WTC11 (cell line): ENCODE data around the gene ABHD4. TPM values are rescaled to one million over a fixed set of nuclear protein-coding genes. Genes with fewer than 3 reads are reported as not detected.
A peak's percentile ranks its signal among the peaks of the same experiment; 100 is the strongest.

Experiments
- ATAC-seq: fragments of 200-7000 bp; cut with Tn5 transposase; 2 replicates; pipeline ENCODE4 v1.10.0; 2021; ENCODE audit warnings: mild to moderate bottlenecking, moderate library complexity
- CTCF ChIA-PET: fragments of 300-600 bp; sonication (Branson Sonifier 250); formaldehyde crosslinking; loops from one replicate; lab custom pipeline; 2021; ENCODE audit warnings: antibody characterized with exemption; lab: Charles Lee
- POLR2A ChIA-PET: fragments of 350-600 bp; sonication (Branson Sonifier 250); formaldehyde crosslinking; loops from one replicate; lab custom pipeline; 2021; ENCODE audit warnings: antibody characterized with exemption; lab: Charles Lee
- DNase-seq: peaks from one replicate; pipeline ENCODE4 v3.0.0; 2021; ENCODE audit warnings: low spot score
- H3K27ac Mint-ChIP-seq: 2 replicates; pipeline ENCODE4 v1.8.0; 2021; ENCODE audit warnings: mixed read lengths
- H3K27me3 Mint-ChIP-seq: 2 replicates; pipeline ENCODE4 v1.8.0; 2021; ENCODE audit warnings: low read depth, mild to moderate bottlenecking, moderate library complexity, mixed read lengths
- H3K36me3 Mint-ChIP-seq: 2 replicates; pipeline ENCODE4 v1.8.0; 2021; ENCODE audit warnings: mixed read lengths
- H3K4me1 Mint-ChIP-seq: 2 replicates; pipeline ENCODE4 v1.8.0; 2022; ENCODE audit warnings: mixed read lengths
- H3K4me3 Mint-ChIP-seq: 2 replicates; pipeline ENCODE4 v1.8.0; 2021; ENCODE audit warnings: mild to moderate bottlenecking, moderate library complexity, mixed read lengths
- H3K9me3 Mint-ChIP-seq: 2 replicates; pipeline ENCODE4 v1.8.0; 2021; ENCODE audit warnings: mixed read lengths
- ATF2 ChIP-seq: sonication (generic); formaldehyde crosslinking; IDR thresholded peaks from 2 replicates; pipeline ENCODE4 v1.8.1; 2022; ENCODE audit warnings: low read depth, missing genetic modification reagents, borderline replicate concordance
- CBFB ChIP-seq: sonication (generic); formaldehyde crosslinking; IDR thresholded peaks from 2 replicates; pipeline ENCODE4 v1.8.1; 2022; ENCODE audit warnings: mild to moderate bottlenecking, low read depth, missing genetic modification reagents
- CDX4 ChIP-seq: fragments of 250-450 bp; sonication (Bioruptor Pico); IDR thresholded peaks from 2 replicates; pipeline ENCODE4 v1.9.0; 2021; ENCODE audit warnings: moderate library complexity, mild to moderate bottlenecking, inconsistent platforms, borderline replicate concordance
- CREB1 ChIP-seq: sonication (generic); formaldehyde crosslinking; IDR thresholded peaks from 2 replicates; pipeline ENCODE4 v1.8.0; 2023; ENCODE audit warnings: mild to moderate bottlenecking, missing genetic modification reagents
- CTCF ChIP-seq: fragments of 200-600 bp; IDR thresholded peaks from 2 replicates; pipeline ENCODE4 v1.8.0; 2022; ENCODE audit warnings: antibody characterized with exemption
- EMX1 ChIP-seq: fragments of 250-450 bp; sonication (Bioruptor Pico); IDR thresholded peaks from 2 replicates; pipeline ENCODE4 v1.8.0; 2021; ENCODE audit warnings: mild to moderate bottlenecking
- ERG ChIP-seq: fragments of 250-450 bp; sonication (Bioruptor Pico); IDR thresholded peaks from 2 replicates; pipeline ENCODE4 v1.8.0; 2021; ENCODE audit warnings: mild to moderate bottlenecking
- ESRRA ChIP-seq: sonication (generic); formaldehyde crosslinking; IDR thresholded peaks from 2 replicates; pipeline ENCODE4 v1.8.1; 2022; ENCODE audit warnings: mild to moderate bottlenecking, missing genetic modification reagents, borderline replicate concordance
- ETV6 ChIP-seq: sonication (generic); formaldehyde crosslinking; IDR thresholded peaks from 2 replicates; pipeline ENCODE4 v1.8.1; 2022; ENCODE audit warnings: mild to moderate bottlenecking, missing genetic modification reagents
- IRF1 ChIP-seq: sonication (generic); formaldehyde crosslinking; IDR thresholded peaks from 2 replicates; pipeline ENCODE4 v1.8.0; 2023; ENCODE audit warnings: missing genetic modification reagents
- IRF2 ChIP-seq: sonication (generic); formaldehyde crosslinking; IDR thresholded peaks from 2 replicates; pipeline ENCODE4 v1.8.0; 2022; ENCODE audit warnings: low read depth, missing genetic modification reagents, borderline replicate concordance
- JUN ChIP-seq: sonication (generic); formaldehyde crosslinking; IDR thresholded peaks from 2 replicates; pipeline ENCODE4 v1.8.0; 2023; ENCODE audit warnings: mild to moderate bottlenecking, missing genetic modification reagents
- KAT7 ChIP-seq: sonication (generic); formaldehyde crosslinking; IDR thresholded peaks from 2 replicates; pipeline ENCODE4 v1.8.1; 2023; ENCODE audit warnings: missing genetic modification reagents, mild to moderate bottlenecking, borderline replicate concordance
- MXD4 ChIP-seq: fragments of 250-450 bp; sonication (Bioruptor Pico); IDR thresholded peaks from 2 replicates; pipeline ENCODE4 v1.8.0; 2021; ENCODE audit warnings: mild to moderate bottlenecking, moderate library complexity, borderline replicate concordance
- RORB ChIP-seq: fragments of 250-450 bp; sonication (Bioruptor Pico); IDR thresholded peaks from 2 replicates; pipeline ENCODE4 v1.9.0; 2021; ENCODE audit warnings: mild to moderate bottlenecking
- TP53 ChIP-seq: sonication (generic); formaldehyde crosslinking; IDR thresholded peaks from 2 replicates; pipeline ENCODE4 v1.8.1; 2023; ENCODE audit warnings: mild to moderate bottlenecking, missing genetic modification reagents
- ZNF671 ChIP-seq: fragments of 250-450 bp; sonication (Bioruptor Pico); IDR thresholded peaks from 2 replicates; pipeline ENCODE4 v1.8.0; 2021; ENCODE audit warnings: mild to moderate bottlenecking
- total RNA-seq: library from RNA; stranded (reverse); gene quantifications from 3 replicates; pipeline ENCODE4 v1.2.3, GENCODE V29; 2021

ABHD4 gene
- total RNA-seq, 1 experiment from 2014 or later: 33.9 TPM

GRCh38 chr14:22610931-22611330 is 12.8 kb downstream of the ABHD4 start:
- H3K27ac Mint-ChIP-seq: no peak overlapping the region
- H3K9me3 Mint-ChIP-seq: no peaks in the 10 kb centered on the region
- H3K27me3 Mint-ChIP-seq: no peaks in the 10 kb centered on the region
- ChIA-PET CTCF (no interaction called here), POLR2A (no interaction called here)
- H3K4me1 Mint-ChIP-seq: peaks cover 11% of the 10 kb centered on the region
- TF ChIP-seq ERG: no peak
- TF ChIP-seq JUN (CRISPR knock-in tag): no peak
- no peak for TF ChIP-seq EMX1 (CRISPR knock-in tag)
- no peak for TF ChIP-seq CBFB
- no peak for TF ChIP-seq CTCF
- DNase-seq (no peak), ATAC-seq (no peak)
- H3K36me3 Mint-ChIP-seq: peaks cover 41% of the 10 kb centered on the region
- H3K4me3 Mint-ChIP-seq: no peak overlapping the region

- H3K9me3 Mint-ChIP-seq: no peaks in the 10 kb centered on the region
- peaks cover 11% of the 10 kb centered on the region for H3K4me1 Mint-ChIP-seq
- peaks cover 21% of the 10 kb centered on the region for H3K36me3 Mint-ChIP-seq
- POLR2A ChIA-PET: interaction anchor here (0.8 to 1.7 kb wide), 2 partner anchors 8 to 15 kb away, joined by 3 to 10 read pairs; partner anchors contain the start of gene ABHD4
- DNase-seq (no peak), ATAC-seq (peak; percentile 52)
- no peak overlapping the region for H3K4me3 Mint-ChIP-seq
- no peak for TF ChIP-seq ATF2 (CRISPR knock-in tag)
- TF ChIP-seq RORB: no peak
- TF ChIP-seq MXD4 (CRISPR knock-in tag): no peak
- TF ChIP-seq ETV6 (CRISPR knock-in tag): no peak
- TF ChIP-seq ESRRA (CRISPR knock-in tag): no peak
- TF ChIP-seq ZNF671 (CRISPR knock-in tag): no peak
- no peak for TF ChIP-seq TP53 (CRISPR knock-in tag)
- no peak for TF ChIP-seq IRF2 (CRISPR knock-in tag)
- TF ChIP-seq IRF1 (CRISPR knock-in tag): no peak
- TF ChIP-seq CDX4 (CRISPR knock-in tag): no peak
- no peak for TF ChIP-seq KAT7 (CRISPR knock-in tag)
- TF ChIP-seq CREB1: no peak
- H3K27ac Mint-ChIP-seq: peak overlapping the region; percentile 91
- H3K27me3 Mint-ChIP-seq: peaks cover 3% of the 10 kb centered on the region; the same call in 1 of the 2 replicates
- CTCF ChIA-PET: interaction anchor here (0.6 to 2.8 kb wide), 10 partner anchors 11 to 287 kb away, joined by 3 to 22 read pairs (median 3); partner anchors contain the start of gene DAD1
These were observed 15.1 kb downstream of the ABHD4 start for GRCh38 chr14:22613106-22613695.
